GM12891 (cell line): ENCODE results near the gene BTBD3.

Source experiments
- POLR2A ChIP-seq: IDR thresholded peaks from 2 replicates; pipeline ENCODE4 v1.6.1; 2011; ENCODE audit warnings: low read depth, low read length, control low read depth
- POLR2AphosphoS5 ChIP-seq: IDR thresholded peaks from 2 replicates; pipeline ENCODE4 v1.6.1; 2011; ENCODE audit warnings: low read depth, low read length, control low read depth
- POU2F2 ChIP-seq: IDR thresholded peaks from 2 replicates; pipeline ENCODE4 v1.6.1; 2011; ENCODE audit warnings: low read depth, mild to moderate bottlenecking, control low read depth, low read length, moderate library complexity
- TAF1 ChIP-seq: IDR thresholded peaks from 2 replicates; pipeline ENCODE4 v1.6.1; 2011; ENCODE audit warnings: low read depth, low read length, control low read depth

DNA sequence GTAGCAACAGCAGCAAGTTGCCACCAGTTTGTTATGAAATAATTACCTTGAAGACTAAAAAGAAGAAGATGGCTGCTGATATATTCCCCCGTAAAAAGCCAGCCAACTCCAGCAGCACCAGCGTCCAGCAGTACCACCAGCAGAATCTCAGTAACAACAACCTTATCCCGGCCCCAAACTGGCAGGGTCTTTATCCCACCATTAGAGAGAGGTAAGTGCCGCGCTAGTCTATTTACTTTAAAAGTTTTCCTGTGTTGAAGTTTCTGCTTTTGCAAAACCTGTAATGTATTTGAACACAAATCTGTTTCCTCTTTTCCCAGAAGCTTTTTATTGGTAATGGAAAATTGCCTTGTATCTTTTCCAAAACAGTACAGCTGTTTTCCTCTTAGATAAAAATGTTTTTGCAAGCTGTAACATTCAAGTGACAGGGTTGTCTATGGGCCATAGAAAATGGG lies 725 bp downstream of the BTBD3 start:
- TF ChIP-seq POLR2AphosphoS5 (no peak), POLR2A (no peak), TAF1 (no peak), POU2F2 (no peak)
